WTC11 (cell line): Measurements from ENCODE around the gene ZC3H13.

ENCODE experiments used
- ESRRA ChIP-seq: sonication (generic); formaldehyde crosslinking; IDR thresholded peaks from 2 replicates; pipeline ENCODE4 v1.8.1; 2022; ENCODE audit warnings: mild to moderate bottlenecking, missing genetic modification reagents, borderline replicate concordance
- GABPB1 ChIP-seq: sonication (generic); formaldehyde crosslinking; IDR thresholded peaks from 2 replicates; pipeline ENCODE4 v1.8.1; 2023; ENCODE audit warnings: mild to moderate bottlenecking, missing genetic modification reagents
- JUN ChIP-seq: sonication (generic); formaldehyde crosslinking; IDR thresholded peaks from 2 replicates; pipeline ENCODE4 v1.8.0; 2023; ENCODE audit warnings: mild to moderate bottlenecking, missing genetic modification reagents
- SP1 ChIP-seq: sonication (generic); formaldehyde crosslinking; conservative IDR thresholded peaks from 2 replicates; pipeline ENCODE4 v1.8.1; 2022; ENCODE audit warnings: missing genetic modification reagents
- TEAD4 ChIP-seq: sonication (generic); formaldehyde crosslinking; IDR thresholded peaks from 2 replicates; pipeline ENCODE4 v1.8.0; 2022; ENCODE audit warnings: mild to moderate bottlenecking, missing genetic modification reagents
- TF ChIP-seq, protein P1 (sequence below): fragments of 200-600 bp; IDR thresholded peaks from 2 replicates; pipeline ENCODE4 v1.8.0; 2022; ENCODE audit warnings: antibody characterized with exemption
- TF ChIP-seq, protein P2 (sequence below): fragments of 250-450 bp; sonication (Bioruptor Pico); IDR thresholded peaks from 2 replicates; pipeline ENCODE4 v1.8.0; 2021; ENCODE audit warnings: mild to moderate bottlenecking
- TF ChIP-seq, protein P3 (sequence below): sonication (generic); formaldehyde crosslinking; IDR thresholded peaks from 2 replicates; pipeline ENCODE4 v1.8.0; 2022; ENCODE audit warnings: mild to moderate bottlenecking, missing genetic modification reagents
- TF ChIP-seq, protein P4 (sequence below): sonication (generic); formaldehyde crosslinking; IDR thresholded peaks from 2 replicates; pipeline ENCODE4 v1.8.1; 2023; ENCODE audit warnings: mild to moderate bottlenecking, moderate library complexity, missing genetic modification reagents
- TF ChIP-seq, protein P5 (sequence below): sonication (generic); formaldehyde crosslinking; IDR thresholded peaks from 2 replicates; pipeline ENCODE4 v1.8.0; 2022; ENCODE audit warnings: mild to moderate bottlenecking, missing genetic modification reagents

DNA sequence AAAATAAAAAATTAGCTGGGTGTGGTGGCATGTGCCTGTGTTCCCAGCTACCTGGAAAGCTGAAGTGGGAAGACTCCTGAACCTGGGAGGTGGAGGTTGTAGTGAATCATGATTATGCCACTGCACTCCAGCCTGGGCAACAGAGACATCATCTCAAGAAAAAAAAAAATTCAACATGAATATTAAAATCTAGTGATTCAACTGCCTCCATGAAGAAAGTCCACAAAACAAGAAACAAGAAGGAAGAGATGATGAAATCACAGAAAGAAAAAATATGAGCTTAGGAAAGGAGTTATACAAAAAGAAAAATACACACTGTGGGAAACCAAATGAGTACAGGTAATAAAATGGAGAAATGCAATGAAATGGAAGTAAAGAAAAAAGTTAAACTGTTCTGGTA, 101.4 kb downstream of the ZC3H13 start:
- TF ChIP-seq, protein P1, sequence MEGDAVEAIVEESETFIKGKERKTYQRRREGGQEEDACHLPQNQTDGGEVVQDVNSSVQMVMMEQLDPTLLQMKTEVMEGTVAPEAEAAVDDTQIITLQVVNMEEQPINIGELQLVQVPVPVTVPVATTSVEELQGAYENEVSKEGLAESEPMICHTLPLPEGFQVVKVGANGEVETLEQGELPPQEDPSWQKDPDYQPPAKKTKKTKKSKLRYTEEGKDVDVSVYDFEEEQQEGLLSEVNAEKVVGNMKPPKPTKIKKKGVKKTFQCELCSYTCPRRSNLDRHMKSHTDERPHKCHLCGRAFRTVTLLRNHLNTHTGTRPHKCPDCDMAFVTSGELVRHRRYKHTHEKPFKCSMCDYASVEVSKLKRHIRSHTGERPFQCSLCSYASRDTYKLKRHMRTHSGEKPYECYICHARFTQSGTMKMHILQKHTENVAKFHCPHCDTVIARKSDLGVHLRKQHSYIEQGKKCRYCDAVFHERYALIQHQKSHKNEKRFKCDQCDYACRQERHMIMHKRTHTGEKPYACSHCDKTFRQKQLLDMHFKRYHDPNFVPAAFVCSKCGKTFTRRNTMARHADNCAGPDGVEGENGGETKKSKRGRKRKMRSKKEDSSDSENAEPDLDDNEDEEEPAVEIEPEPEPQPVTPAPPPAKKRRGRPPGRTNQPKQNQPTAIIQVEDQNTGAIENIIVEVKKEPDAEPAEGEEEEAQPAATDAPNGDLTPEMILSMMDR = no peak
- TF ChIP-seq, protein P2, sequence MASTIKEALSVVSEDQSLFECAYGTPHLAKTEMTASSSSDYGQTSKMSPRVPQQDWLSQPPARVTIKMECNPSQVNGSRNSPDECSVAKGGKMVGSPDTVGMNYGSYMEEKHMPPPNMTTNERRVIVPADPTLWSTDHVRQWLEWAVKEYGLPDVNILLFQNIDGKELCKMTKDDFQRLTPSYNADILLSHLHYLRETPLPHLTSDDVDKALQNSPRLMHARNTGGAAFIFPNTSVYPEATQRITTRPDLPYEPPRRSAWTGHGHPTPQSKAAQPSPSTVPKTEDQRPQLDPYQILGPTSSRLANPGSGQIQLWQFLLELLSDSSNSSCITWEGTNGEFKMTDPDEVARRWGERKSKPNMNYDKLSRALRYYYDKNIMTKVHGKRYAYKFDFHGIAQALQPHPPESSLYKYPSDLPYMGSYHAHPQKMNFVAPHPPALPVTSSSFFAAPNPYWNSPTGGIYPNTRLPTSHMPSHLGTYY = no peak
- TF ChIP-seq ESRRA (CRISPR knock-in tag) (no peak), SP1 (CRISPR knock-in tag) (no peak), GABPB1 (CRISPR knock-in tag) (no peak), JUN (CRISPR knock-in tag) (no peak), TEAD4 (CRISPR knock-in tag) (no peak)
- TF ChIP-seq, protein P3, sequence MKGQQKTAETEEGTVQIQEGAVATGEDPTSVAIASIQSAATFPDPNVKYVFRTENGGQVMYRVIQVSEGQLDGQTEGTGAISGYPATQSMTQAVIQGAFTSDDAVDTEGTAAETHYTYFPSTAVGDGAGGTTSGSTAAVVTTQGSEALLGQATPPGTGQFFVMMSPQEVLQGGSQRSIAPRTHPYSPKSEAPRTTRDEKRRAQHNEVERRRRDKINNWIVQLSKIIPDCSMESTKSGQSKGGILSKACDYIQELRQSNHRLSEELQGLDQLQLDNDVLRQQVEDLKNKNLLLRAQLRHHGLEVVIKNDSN = no peak
- TF ChIP-seq, protein P4, sequence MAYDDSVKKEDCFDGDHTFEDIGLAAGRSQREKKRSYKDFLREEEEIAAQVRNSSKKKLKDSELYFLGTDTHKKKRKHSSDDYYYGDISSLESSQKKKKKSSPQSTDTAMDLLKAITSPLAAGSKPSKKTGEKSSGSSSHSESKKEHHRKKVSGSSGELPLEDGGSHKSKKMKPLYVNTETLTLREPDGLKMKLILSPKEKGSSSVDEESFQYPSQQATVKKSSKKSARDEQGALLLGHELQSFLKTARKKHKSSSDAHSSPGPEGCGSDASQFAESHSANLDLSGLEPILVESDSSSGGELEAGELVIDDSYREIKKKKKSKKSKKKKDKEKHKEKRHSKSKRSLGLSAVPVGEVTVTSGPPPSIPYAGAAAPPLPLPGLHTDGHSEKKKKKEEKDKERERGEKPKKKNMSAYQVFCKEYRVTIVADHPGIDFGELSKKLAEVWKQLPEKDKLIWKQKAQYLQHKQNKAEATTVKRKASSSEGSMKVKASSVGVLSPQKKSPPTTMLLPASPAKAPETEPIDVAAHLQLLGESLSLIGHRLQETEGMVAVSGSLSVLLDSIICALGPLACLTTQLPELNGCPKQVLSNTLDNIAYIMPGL (CRISPR knock-in tag) = no peak
- TF ChIP-seq, protein P5, sequence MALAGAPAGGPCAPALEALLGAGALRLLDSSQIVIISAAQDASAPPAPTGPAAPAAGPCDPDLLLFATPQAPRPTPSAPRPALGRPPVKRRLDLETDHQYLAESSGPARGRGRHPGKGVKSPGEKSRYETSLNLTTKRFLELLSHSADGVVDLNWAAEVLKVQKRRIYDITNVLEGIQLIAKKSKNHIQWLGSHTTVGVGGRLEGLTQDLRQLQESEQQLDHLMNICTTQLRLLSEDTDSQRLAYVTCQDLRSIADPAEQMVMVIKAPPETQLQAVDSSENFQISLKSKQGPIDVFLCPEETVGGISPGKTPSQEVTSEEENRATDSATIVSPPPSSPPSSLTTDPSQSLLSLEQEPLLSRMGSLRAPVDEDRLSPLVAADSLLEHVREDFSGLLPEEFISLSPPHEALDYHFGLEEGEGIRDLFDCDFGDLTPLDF (CRISPR knock-in tag) = no peak
